Spleen (tissue), 7 donors: ENCODE data around the gene LYZL2.

ENCODE experiments used
- CTCF ChIP-seq, 11 experiments: fragments of 200-600 bp in 7 of 11; fragments of 450-650 bp in 4 of 11; sonication (generic) in 4 of 11; IDR thresholded peaks in 8 of 11; conservative IDR thresholded peaks in 3 of 11; 1 replicate in 7 of 11; 2 replicates in 4 of 11; pipeline versions ENCODE4 v1.4.0 to v1.8.0; 2016 to 2021; ENCODE audit warnings: antibody characterized with exemption in 11 of 11, inconsistent platforms in 4 of 11, mild to moderate bottlenecking in 1 of 11
- POLR2A ChIP-seq, 3 donors: fragments of 450-650 bp; IDR thresholded peaks; one replicate each; pipeline ENCODE4 v1.5.1; 2017; ENCODE audit warnings: antibody characterized with exemption in 3 of 3, mild to moderate bottlenecking in 1 of 3
- donor health status: DM: no; HTN: no; CAD: no; lungs with moderate emphysema.
- donor health status: DM: no; HTN: no; CAD: no.
- donor health status: DM: no; HTN: no; CAD: no.

- TF ChIP-seq POLR2A (IDR thresholded peaks at IDR 0.05): no peak
- no peak for TF ChIP-seq CTCF (IDR thresholded peaks at IDR 0.05 in 8 of 11, conservative IDR thresholded peaks at IDR 0.05 in 3 of 11)
These were observed 26.8 kb downstream of the LYZL2 start for GRCh38 chr10:30602747-30603146.
